HG02938 (cell line): Measurements from ENCODE around the gene TGFB1.
A peak's percentile ranks its signal among the peaks of the same experiment; 100 is the strongest.
"Not testable (repeated sequence)": the region's sequence is repeated elsewhere in the genome, so short reads cannot be mapped to it uniquely, and the experiment has no call there.

ENCODE experiments used
- ATAC-seq: cut with Tn5 transposase; IDR thresholded peaks from one replicate; pipeline ENCODE4 v1.9.1; 2021; ENCODE audit warnings: mild to moderate bottlenecking, moderate library complexity; ENCODE audit not compliant: unreplicated experiment

Gene TGFB1

GRCh38 chr19:41304706-41305483, 48.8 kb downstream of the TGFB1 start:
- no peak for ATAC-seq

GRCh38 chr19:41303954-41304353, 49.8 kb downstream of the TGFB1 start:
- no peak for ATAC-seq

DNA sequence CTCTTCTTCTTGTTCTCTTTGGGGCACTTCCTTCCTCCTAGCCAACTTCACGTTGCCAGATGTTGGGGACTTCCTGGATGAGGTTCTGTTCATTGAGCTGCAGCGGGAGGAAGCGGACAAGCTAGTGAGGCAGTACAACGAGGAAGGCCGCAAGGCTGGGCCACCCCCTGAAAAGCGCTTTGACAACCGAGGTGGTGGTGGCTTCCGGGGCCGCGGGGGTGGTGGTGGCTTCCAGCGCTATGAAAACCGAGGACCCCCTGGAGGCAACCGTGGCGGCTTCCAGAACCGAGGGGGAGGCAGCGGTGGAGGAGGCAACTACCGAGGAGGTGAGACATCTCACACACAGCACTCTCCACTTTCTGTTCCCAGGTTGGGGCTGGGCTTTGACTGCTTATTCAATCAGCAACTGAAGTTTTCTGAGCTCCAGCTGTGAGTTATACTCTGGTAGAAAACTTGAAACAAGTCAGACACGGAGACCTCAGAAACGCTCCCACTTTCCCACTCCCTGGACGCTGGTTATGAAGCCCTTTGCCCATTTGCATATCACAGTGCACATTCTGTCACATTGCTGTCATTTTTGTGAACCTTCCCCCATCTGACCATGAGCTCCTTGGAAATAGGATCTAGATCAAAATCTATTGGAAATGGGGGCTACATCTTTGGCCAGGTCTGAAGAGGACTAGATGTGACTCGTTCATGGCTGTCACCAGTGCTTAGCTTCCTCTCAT, 50.9 kb downstream of the TGFB1 start:
- ATAC-seq, result no peak

DNA sequence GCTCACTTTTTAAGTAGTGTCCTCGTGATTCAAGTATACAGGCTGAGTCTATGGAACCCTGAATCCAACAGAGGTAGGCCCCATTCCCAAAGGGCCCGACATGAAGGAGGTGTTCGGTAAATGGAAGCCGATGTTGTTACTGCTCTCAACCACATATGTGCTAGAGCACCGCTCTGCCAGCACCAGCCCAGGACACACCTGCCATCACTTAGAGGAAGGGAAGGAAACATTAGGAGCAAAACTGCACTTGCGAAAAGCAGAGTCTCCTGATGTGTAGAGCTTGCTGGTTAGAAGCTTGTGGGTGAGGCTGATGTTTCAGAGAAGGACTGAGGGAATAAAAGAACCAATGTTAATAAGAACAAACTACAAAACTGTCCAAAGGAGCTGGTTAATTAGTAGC, 53.2 kb downstream of the TGFB1 start:
- no peak for ATAC-seq

- no peak for ATAC-seq
These were observed 54.0 kb downstream of the TGFB1 start for GRCh38 chr19:41299755-41300089.

DNA sequence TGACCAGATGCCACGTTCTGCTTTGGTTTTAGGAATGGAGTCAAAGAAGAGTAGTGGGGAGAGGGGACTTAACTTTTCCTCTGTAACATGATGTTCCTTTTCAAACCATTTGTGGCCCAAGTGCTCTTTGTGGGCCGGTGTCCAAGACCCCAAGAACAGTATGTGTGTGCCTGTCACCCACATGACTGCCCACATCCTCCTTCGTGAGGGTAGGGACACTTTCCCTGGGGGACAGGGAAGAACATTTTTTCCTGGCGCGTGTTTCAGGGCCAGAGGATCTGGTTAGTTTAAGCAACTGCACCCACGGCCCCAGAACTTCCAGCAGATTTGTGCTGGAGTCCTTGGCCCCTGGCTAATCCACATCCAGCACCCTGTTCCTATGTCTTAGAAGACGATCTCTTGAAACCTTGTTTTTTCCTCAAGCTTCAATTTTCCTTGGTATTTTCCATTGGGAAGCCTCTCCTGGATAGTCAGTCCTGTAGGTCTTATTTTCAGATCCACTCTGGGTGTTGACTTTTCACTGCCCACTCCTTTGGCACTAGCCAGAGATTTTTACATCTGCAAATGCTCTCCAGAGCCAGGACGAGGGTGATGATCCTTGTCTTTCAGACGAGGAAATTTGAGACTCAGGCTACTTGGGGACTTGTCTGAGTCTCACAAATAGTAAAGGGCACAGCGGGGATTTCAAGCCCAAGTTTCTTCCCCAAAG, 54.5 kb downstream of the TGFB1 start:
- ATAC-seq, result no peak

DNA sequence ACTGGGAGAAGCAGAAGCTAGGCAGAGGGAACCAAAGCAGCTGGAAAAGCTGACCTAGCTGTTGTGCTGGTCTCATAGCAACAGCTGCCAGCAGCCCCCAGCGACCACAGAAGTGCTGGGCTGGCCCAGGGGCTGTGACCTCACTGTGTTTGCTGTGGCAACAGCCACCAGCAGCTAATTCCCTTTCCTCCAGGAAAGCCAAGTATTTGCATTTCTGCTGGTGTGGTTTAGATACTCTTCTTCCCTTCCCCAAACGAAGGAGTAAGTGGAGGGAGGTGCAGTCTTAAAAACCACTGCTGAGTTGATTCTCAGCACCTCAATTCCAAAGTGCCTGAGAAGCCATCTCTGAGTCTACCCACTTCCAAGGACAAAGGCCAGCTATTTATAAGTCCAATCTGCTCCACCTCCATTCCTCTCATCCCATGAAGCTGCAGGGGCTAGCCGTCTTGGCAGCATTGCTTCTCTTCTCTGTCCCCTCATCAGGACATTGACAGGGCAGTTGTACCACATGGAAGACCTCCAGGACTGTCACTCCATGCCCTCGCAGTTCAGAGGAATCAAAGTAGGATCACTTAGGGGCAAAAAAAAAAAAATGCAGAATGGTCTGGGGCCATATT, 55.3 kb downstream of the TGFB1 start:
- ATAC-seq, result peak; percentile 18

- peak; percentile 68 for ATAC-seq
These were observed 55.9 kb downstream of the TGFB1 start for GRCh38 chr19:41297628-41298347.

- ATAC-seq, result no peak
These were observed 57.3 kb downstream of the TGFB1 start for GRCh38 chr19:41296433-41296871.

DNA sequence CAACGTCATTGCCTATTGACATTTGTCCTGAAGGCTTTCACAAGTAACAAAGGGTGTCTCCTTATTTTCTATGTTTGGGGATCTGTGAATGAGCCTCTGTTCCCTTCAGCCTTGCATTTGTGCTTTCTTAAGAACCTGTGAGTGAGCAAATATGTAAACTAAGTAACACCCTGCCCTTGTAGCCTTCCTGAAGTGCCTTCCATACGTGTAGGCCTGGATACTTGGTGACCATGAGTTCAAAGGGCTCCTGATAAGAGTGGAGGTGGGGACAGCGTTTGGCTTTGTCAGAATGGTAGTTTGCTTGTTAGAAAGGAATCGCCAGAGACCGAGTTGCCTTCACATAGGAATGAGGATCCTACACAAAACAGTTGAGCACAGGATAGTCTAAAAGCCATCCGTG, 58.2 kb downstream of the TGFB1 start:
- no peak for ATAC-seq

DNA sequence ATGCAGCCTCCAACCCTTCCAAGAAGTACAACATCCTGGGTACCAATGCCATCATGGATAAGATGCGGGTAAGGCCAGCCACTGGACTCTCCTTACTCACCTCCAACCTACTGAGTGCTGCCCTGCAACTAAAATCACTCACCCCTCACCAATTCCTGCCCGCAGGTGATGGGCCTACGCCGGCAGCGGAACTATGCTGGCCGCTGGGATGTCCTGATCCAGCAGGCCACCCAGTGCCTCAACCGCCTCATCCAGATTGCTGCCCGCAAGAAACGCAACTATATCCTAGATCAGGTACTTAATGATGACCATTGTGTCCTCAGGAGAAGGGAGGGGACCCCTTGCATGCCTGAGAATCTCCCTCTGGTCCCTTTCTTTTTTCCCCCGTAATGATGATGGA, 59.3 kb downstream of the TGFB1 start:
- no peak for ATAC-seq

- ATAC-seq, result not testable (repeated sequence)
These were observed 63.9 kb downstream of the TGFB1 start for GRCh38 chr19:41289814-41290213.

DNA sequence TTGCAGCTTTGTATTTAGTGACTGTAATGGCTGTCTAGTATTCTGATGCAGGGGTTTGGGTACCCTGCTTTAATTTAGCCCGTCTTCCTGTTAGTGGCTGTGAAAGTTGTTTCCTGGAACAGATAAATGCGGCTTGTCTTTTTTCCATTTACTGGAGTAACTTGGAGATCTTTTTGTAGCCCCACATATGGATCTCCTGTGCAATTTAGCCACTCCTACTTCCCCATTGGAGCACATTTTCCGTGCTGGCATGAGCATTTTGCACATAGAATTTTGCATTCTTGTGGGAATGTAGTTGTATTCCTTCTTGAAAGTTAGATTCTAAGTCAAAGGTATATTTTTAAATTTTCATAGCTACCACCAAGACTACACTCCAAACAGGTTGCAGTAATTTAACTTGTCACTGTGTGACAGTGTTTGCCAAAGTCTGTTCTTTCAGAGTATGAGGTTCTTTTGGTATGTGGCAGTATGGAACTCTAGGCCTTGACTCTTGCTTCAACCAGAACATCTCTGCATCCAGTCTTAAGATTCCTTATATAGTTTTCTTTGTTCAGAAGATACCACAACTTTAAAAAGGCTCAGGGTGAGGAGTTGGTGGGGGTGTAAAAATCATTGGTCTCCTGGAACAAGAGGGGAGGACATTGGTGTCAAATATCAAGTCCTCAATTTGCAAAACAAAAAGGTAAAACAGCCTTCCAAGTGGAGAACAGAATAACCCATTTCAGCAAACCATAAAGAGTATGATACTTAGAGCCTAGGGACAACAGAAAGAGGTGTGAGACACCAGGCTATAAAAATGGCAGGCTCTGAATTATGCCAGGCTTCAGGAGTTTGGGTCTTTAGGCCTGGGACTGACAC, 64.8 kb downstream of the TGFB1 start:
- ATAC-seq, result no peak
